HCT116 (cell line): ENCODE measurements around the gene IGFBP7.

Experiments
- ELF1 ChIP-seq: IDR thresholded peaks from 2 replicates; pipeline ENCODE4 v1.6.1; 2012; ENCODE audit warnings: low read depth, borderline replicate concordance
- EZH2 ChIP-seq: fragments of 200-600 bp; sonication (generic); IDR thresholded peaks from 2 replicates; pipeline ENCODE4 v1.6.1; 2017; ENCODE audit warnings: antibody characterized with exemption, mixed run types
- JUND ChIP-seq: IDR thresholded peaks from 2 replicates; pipeline ENCODE4 v1.6.1; 2012
- POLR2A ChIP-seq: IDR thresholded peaks from 2 replicates; pipeline ENCODE4 v1.7.0; 2011; ENCODE audit warnings: borderline replicate concordance; ENCODE audit not compliant: insufficient read depth, insufficient read length; ENCODE audit errors: extremely low read depth
- POLR2AphosphoS5 ChIP-seq: IDR thresholded peaks from 2 replicates; pipeline ENCODE4 v1.6.1; 2011; ENCODE audit warnings: mild to moderate bottlenecking, low read depth, low read length, moderate library complexity
- RAD21 ChIP-seq: IDR thresholded peaks from 2 replicates; pipeline ENCODE4 v1.6.1; 2012; ENCODE audit warnings: low read depth, mild to moderate bottlenecking
- SIN3A ChIP-seq: IDR thresholded peaks from 2 replicates; pipeline ENCODE4 v1.6.1; 2012; ENCODE audit warnings: low read depth
- ZFX ChIP-seq: fragments of 450-650 bp; IDR thresholded peaks from 2 replicates; pipeline ENCODE4 v1.6.1; 2017
- TF ChIP-seq, protein P1 (sequence below), 3 experiments: fragments of 200-600 bp in 1 of 3; sonication (generic) in 1 of 3; IDR thresholded peaks in 2 of 3; conservative IDR thresholded peaks in 1 of 3; 2 replicates each; pipeline ENCODE4 v1.5.1; 2012 to 2017; ENCODE audit warnings: low read depth in 2 of 3, low read length in 2 of 3, antibody characterized with exemption in 1 of 3, borderline replicate concordance in 1 of 3, control low read depth in 1 of 3, mild to moderate bottlenecking in 1 of 3, mixed read lengths in 1 of 3, mixed run types in 1 of 3, moderate library complexity in 1 of 3; ENCODE audit not compliant: insufficient read depth in 1 of 3

DNA sequence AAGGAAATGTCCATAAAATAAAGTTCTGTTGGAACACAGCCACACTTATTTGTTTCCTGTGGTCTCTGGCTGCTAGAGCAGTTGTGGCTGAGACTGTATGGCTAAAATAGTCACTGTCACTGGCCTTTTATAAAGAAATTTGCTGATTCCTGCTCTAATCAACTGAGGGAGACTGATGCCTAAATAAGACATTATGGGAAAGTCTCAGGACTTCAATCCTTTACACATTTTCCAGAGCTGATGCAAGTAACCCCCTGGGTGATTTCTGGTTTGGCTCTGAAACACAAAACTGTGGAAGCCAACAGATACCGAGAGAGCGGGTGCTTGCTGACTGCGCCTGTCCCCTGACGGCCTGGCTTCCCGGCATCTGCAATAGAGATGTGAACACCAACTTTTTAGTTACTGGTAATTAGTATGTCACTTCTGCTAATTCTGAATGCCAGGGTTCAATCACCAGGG is 67.4 kb downstream of the IGFBP7 start:
- TF ChIP-seq, protein P1, sequence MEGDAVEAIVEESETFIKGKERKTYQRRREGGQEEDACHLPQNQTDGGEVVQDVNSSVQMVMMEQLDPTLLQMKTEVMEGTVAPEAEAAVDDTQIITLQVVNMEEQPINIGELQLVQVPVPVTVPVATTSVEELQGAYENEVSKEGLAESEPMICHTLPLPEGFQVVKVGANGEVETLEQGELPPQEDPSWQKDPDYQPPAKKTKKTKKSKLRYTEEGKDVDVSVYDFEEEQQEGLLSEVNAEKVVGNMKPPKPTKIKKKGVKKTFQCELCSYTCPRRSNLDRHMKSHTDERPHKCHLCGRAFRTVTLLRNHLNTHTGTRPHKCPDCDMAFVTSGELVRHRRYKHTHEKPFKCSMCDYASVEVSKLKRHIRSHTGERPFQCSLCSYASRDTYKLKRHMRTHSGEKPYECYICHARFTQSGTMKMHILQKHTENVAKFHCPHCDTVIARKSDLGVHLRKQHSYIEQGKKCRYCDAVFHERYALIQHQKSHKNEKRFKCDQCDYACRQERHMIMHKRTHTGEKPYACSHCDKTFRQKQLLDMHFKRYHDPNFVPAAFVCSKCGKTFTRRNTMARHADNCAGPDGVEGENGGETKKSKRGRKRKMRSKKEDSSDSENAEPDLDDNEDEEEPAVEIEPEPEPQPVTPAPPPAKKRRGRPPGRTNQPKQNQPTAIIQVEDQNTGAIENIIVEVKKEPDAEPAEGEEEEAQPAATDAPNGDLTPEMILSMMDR (IDR thresholded peaks at IDR 0.05 in 2 of 3, conservative IDR thresholded peaks at IDR 0.05 in 1 of 3; ENCODE audit: borderline replicate concordance in 1 of 3, insufficient read depth in 1 of 3, low read depth in 2 of 3, low read length in 2 of 3), result no peak
- no peak for TF ChIP-seq SIN3A
- no peak for TF ChIP-seq JUND
- TF ChIP-seq ZFX, result no peak
- no peak for TF ChIP-seq POLR2A
- no peak for TF ChIP-seq POLR2AphosphoS5
- TF ChIP-seq EZH2, result no peak
- no peak for TF ChIP-seq ELF1
- no peak for TF ChIP-seq RAD21
